ENCODE results near the gene NCR2.

- TF ChIP-seq CTCF (IDR thresholded peaks at IDR 0.05 in 2 of 3, conservative IDR thresholded peaks at IDR 0.05 in 1 of 3; ENCODE audit: borderline replicate concordance in 1 of 3, insufficient read depth in 1 of 3, low read depth in 2 of 3, low read length in 2 of 3) (no peak), POLR2A (IDR thresholded peaks at IDR 0.05; ENCODE audit: borderline replicate concordance, extremely low read depth, insufficient read depth, insufficient read length) (no peak), POLR2AphosphoS5 (IDR thresholded peaks at IDR 0.05; ENCODE audit: low read depth, low read length) (no peak), SIN3A (IDR thresholded peaks at IDR 0.05; ENCODE audit: low read depth) (no peak), TCF7L2 (IDR thresholded peaks at IDR 0.05; ENCODE audit: borderline replicate concordance, extremely low read depth, insufficient read depth, insufficient read length) (no peak), SRF (IDR thresholded peaks at IDR 0.05; ENCODE audit: low read depth) (no peak), CEBPB (IDR thresholded peaks at IDR 0.05; ENCODE audit: low read depth) (no peak), EZH2 (IDR thresholded peaks at IDR 0.05) (no peak), EZH2phosphoT487 (IDR thresholded peaks at IDR 0.05; ENCODE audit: borderline replicate concordance) (no peak), ZNF274 (IDR thresholded peaks at IDR 0.05; ENCODE audit: low read depth, low read length) (no peak), JUND (IDR thresholded peaks at IDR 0.05) (no peak)
- TF ChIP-seq, protein P1, sequence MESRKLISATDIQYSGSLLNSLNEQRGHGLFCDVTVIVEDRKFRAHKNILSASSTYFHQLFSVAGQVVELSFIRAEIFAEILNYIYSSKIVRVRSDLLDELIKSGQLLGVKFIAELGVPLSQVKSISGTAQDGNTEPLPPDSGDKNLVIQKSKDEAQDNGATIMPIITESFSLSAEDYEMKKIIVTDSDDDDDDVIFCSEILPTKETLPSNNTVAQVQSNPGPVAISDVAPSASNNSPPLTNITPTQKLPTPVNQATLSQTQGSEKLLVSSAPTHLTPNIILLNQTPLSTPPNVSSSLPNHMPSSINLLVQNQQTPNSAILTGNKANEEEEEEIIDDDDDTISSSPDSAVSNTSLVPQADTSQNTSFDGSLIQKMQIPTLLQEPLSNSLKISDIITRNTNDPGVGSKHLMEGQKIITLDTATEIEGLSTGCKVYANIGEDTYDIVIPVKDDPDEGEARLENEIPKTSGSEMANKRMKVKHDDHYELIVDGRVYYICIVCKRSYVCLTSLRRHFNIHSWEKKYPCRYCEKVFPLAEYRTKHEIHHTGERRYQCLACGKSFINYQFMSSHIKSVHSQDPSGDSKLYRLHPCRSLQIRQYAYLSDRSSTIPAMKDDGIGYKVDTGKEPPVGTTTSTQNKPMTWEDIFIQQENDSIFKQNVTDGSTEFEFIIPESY (IDR thresholded peaks at IDR 0.05; ENCODE audit: extremely low read depth, insufficient replicate concordance, low read length): no peak
These were observed 32.8 kb upstream of the NCR2 start for GRCh38 chr6:41302638-41303037.
